Neuronal stem cell (in vitro differentiated cells): ENCODE measurements around the gene PPME1.

ENCODE experiments used
- DNase-seq: peaks from one replicate; pipeline ENCODE4 v3.0.0-alpha.2; 2013; ENCODE audit warnings: low spot score
- H2AFZ ChIP-seq: one replicate; pipeline ENCODE4 v1.6.1; 2013; ENCODE audit warnings: mild to moderate bottlenecking, low read length, inconsistent platforms
- H2AK5ac ChIP-seq: 2 replicates; pipeline ENCODE4 v1.6.1; 2013; ENCODE audit warnings: low read depth, mild to moderate bottlenecking, inconsistent platforms, low read length, moderate library complexity, mixed read lengths
- H2BK120ac ChIP-seq: 2 replicates; pipeline ENCODE4 v1.6.1; 2013; ENCODE audit warnings: low read depth, mild to moderate bottlenecking, inconsistent platforms, low read length, moderate library complexity, mixed read lengths
- H2BK12ac ChIP-seq: one replicate; pipeline ENCODE4 v1.6.1; 2013; ENCODE audit warnings: low read length, inconsistent platforms
- H2BK15ac ChIP-seq: 2 replicates; pipeline ENCODE4 v1.6.1; 2013; ENCODE audit warnings: mild to moderate bottlenecking, low read length, inconsistent platforms, mixed read lengths
- H2BK5ac ChIP-seq: one replicate; pipeline ENCODE4 v1.6.1; 2013; ENCODE audit warnings: inconsistent platforms, mild to moderate bottlenecking, low read length, moderate library complexity
- H3K14ac ChIP-seq: one replicate; pipeline ENCODE4 v1.6.1; 2013; ENCODE audit warnings: low read length, inconsistent platforms
- H3K18ac ChIP-seq: 2 replicates; pipeline ENCODE4 v1.6.1; 2013; ENCODE audit warnings: low read length, inconsistent platforms
- H3K23ac ChIP-seq: 2 replicates; pipeline ENCODE4 v1.6.1; 2013; ENCODE audit warnings: low read depth, mild to moderate bottlenecking, mixed read lengths, low read length, inconsistent platforms; ENCODE audit not compliant: poor library complexity
- H3K27ac ChIP-seq: replicated peaks from 3 replicates; pipeline ENCODE4 v1.5.1; 2013; ENCODE audit warnings: low read length, inconsistent platforms
- H3K27me3 ChIP-seq, 3 experiments: 2 replicates each; pipeline ENCODE4 v1.6.1; 2013; ENCODE audit warnings: low read length in 3 of 3, mild to moderate bottlenecking in 2 of 3, inconsistent platforms in 1 of 3, low read depth in 1 of 3, mixed read lengths in 1 of 3, moderate library complexity in 1 of 3; ENCODE audit not compliant: control insufficient read depth in 3 of 3, insufficient read depth in 3 of 3
- H3K36me3 ChIP-seq, 2 donors: replicated peaks in 1 of 2; 2 replicates each; pipeline ENCODE4 v1.6.1; 2013; ENCODE audit warnings: low read length in 2 of 2; ENCODE audit not compliant: control insufficient read depth in 2 of 2, insufficient read depth in 2 of 2
- H3K4ac ChIP-seq: 2 replicates; pipeline ENCODE4 v1.6.1; 2013; ENCODE audit warnings: inconsistent platforms, mild to moderate bottlenecking, low read length, moderate library complexity
- H3K4me1 ChIP-seq, 2 donors: 1 replicate in 1 of 2; 2 replicates in 1 of 2; pipeline ENCODE4 v1.6.1; 2013; ENCODE audit warnings: low read length in 2 of 2, low read depth in 1 of 2; ENCODE audit not compliant: control insufficient read depth in 2 of 2, insufficient read depth in 1 of 2
- H3K4me2 ChIP-seq: one replicate; pipeline ENCODE4 v1.6.1; 2013; ENCODE audit warnings: mild to moderate bottlenecking, low read length, inconsistent platforms; ENCODE audit not compliant: insufficient read depth, poor library complexity, severe bottlenecking
- H3K4me3 ChIP-seq, 2 donors: 2 replicates each; pipeline ENCODE4 v1.5.1; 2013; ENCODE audit warnings: low read length in 2 of 2, mild to moderate bottlenecking in 2 of 2, inconsistent platforms in 1 of 2, moderate library complexity in 1 of 2
- H3K79me1 ChIP-seq: one replicate; pipeline ENCODE4 v1.6.1; 2013; ENCODE audit warnings: low read depth, mild to moderate bottlenecking, inconsistent platforms, low read length, moderate library complexity
- H3K9ac ChIP-seq: one replicate; pipeline ENCODE4 v1.6.1; 2013; ENCODE audit warnings: mild to moderate bottlenecking, low read depth, low read length, inconsistent platforms; ENCODE audit not compliant: poor library complexity
- H3K9me3 ChIP-seq, 2 donors: replicated peaks in 1 of 2; 2 replicates each; pipeline versions ENCODE3 to v1.6.1; 2013; ENCODE audit warnings: low read length in 2 of 2, mild to moderate bottlenecking in 2 of 2, inconsistent platforms in 1 of 2, low read depth in 1 of 2, mixed read lengths in 1 of 2, moderate library complexity in 1 of 2; ENCODE audit not compliant: control insufficient read depth in 2 of 2, insufficient read depth in 1 of 2
- H4K8ac ChIP-seq: one replicate; pipeline ENCODE4 v1.6.1; 2013; ENCODE audit warnings: low read depth, mild to moderate bottlenecking, inconsistent platforms, low read length, moderate library complexity
- H4K91ac ChIP-seq: one replicate; pipeline ENCODE4 v1.6.1; 2013; ENCODE audit warnings: low read length, low read depth, mild to moderate bottlenecking, inconsistent platforms; ENCODE audit not compliant: poor library complexity
- WGBS, 2 donors: extraction: QIAGEN DNeasy Blood & Tissue Kit; methylation state at CpG; one replicate each; pipeline ENCODE4 v1.1.7; 2013; ENCODE audit warnings: missing lambda C conversion rate in 2 of 2, mixed read lengths in 1 of 2; ENCODE audit not compliant: insufficient read length in 2 of 2, insufficient replicate concordance in 1 of 2; ENCODE audit errors: extremely low coverage in 2 of 2; 5-methylcytosine and 5-hydroxymethylcytosine counted together

Gene PPME1

GRCh38 chr11:74279256-74279655 lies 108.2 kb downstream of the PPME1 start:
- Histone ChIP-seq H3K27me3 (no peaks in the 10 kb centered on the region), H3K4me3 (no peak overlapping the region), H3K79me1 (no peaks in the 10 kb centered on the region), H3K9me3 (peaks cover 0 to 2% of the 10 kb centered on the region in 2 donors), H3K23ac (no peak overlapping the region), H2BK120ac (no peak overlapping the region), H3K4me2 (no peak overlapping the region), H3K36me3 (no peaks in the 10 kb centered on the region), H4K91ac (no peak overlapping the region), H2BK15ac (no peak overlapping the region), H3K4me1 (peaks cover 0 to 5% of the 10 kb centered on the region in 2 donors), H3K18ac (no peak overlapping the region), H2BK5ac (no peak overlapping the region), H3K9ac (no peak overlapping the region), H2AFZ (no peak overlapping the region), H3K14ac (no peak overlapping the region), H2AK5ac (no peak overlapping the region), H4K8ac (no peak overlapping the region), H2BK12ac (no peak overlapping the region), H3K4ac (no peak overlapping the region), H3K27ac (no peak overlapping the region)
- DNase-seq = no peak
- no CpG with 5 or more reads among the region's 5 CpGs for WGBS, 2 donors

- H2AK5ac ChIP-seq = no peak overlapping the region
- peaks cover 0 to 5% of the 10 kb centered on the region in 2 donors for H3K4me1 ChIP-seq
- H3K9ac ChIP-seq = no peak overlapping the region
- no peak overlapping the region for H3K4me3 ChIP-seq
- DNase-seq = no peak
- no peak overlapping the region for H4K8ac ChIP-seq
- H2BK12ac ChIP-seq = no peak overlapping the region
- no peak overlapping the region for H2BK15ac ChIP-seq
- no peak overlapping the region for H3K4ac ChIP-seq
- H2AFZ ChIP-seq = no peak overlapping the region
- no peaks in the 10 kb centered on the region for H3K27me3 ChIP-seq
- no peak overlapping the region for H2BK120ac ChIP-seq
- H3K9me3 ChIP-seq = peaks cover 0 to 2% of the 10 kb centered on the region in 2 donors
- no peak overlapping the region for H2BK5ac ChIP-seq
- no peak overlapping the region for H3K23ac ChIP-seq
- H3K4me2 ChIP-seq = no peak overlapping the region
- no peak overlapping the region for H3K27ac ChIP-seq
- H3K79me1 ChIP-seq = no peaks in the 10 kb centered on the region
- no peak overlapping the region for H3K18ac ChIP-seq
- H3K36me3 ChIP-seq = no peaks in the 10 kb centered on the region
- H3K14ac ChIP-seq = no peak overlapping the region
- H4K91ac ChIP-seq = no peak overlapping the region
Observed at GRCh38 chr11:74280494-74280893, 109.4 kb downstream of the PPME1 start.

GRCh38 chr11:74282421-74282820 lies 111.3 kb downstream of the PPME1 start:
- Histone ChIP-seq H3K23ac (no peak overlapping the region), H2BK12ac (no peak overlapping the region), H2BK5ac (no peak overlapping the region), H3K27me3 (peaks cover 0 to 3% (median 0%) of the 10 kb centered on the region in 3 experiments), H3K27ac (no peak overlapping the region), H2BK15ac (no peak overlapping the region), H3K18ac (peak overlapping the region; percentile 23), H4K8ac (no peak overlapping the region), H3K4ac (no peak overlapping the region), H3K4me3 (no peak overlapping the region), H3K4me1 (peaks cover 0 to 2% of the 10 kb centered on the region in 2 donors), H2BK120ac (no peak overlapping the region), H2AFZ (no peak overlapping the region), H4K91ac (no peak overlapping the region), H3K4me2 (no peak overlapping the region), H3K9ac (no peak overlapping the region), H3K36me3 (no peaks in the 10 kb centered on the region), H3K79me1 (no peaks in the 10 kb centered on the region), H3K9me3 (peaks cover 0 to 2% of the 10 kb centered on the region in 2 donors), H2AK5ac (no peak overlapping the region), H3K14ac (no peak overlapping the region)
- no peak for DNase-seq
- WGBS, 2 donors = no CpG with 5 or more reads among the region's 3 CpGs

- H3K36me3 ChIP-seq = no peaks in the 10 kb centered on the region
- no peak overlapping the region for H4K91ac ChIP-seq
- no peak overlapping the region for H2AK5ac ChIP-seq
- peaks cover 0 to 2% of the 10 kb centered on the region in 2 donors for H3K9me3 ChIP-seq
- H3K4me2 ChIP-seq = no peak overlapping the region
- H2BK15ac ChIP-seq = no peak overlapping the region
- no peak overlapping the region for H3K9ac ChIP-seq
- H3K23ac ChIP-seq = no peak overlapping the region
- H3K79me1 ChIP-seq = no peaks in the 10 kb centered on the region
- H3K4ac ChIP-seq = no peak overlapping the region
- H3K14ac ChIP-seq = no peak overlapping the region
- H2BK120ac ChIP-seq = no peak overlapping the region
- H3K27ac ChIP-seq = no peak overlapping the region
- no peak overlapping the region for H2AFZ ChIP-seq
- no peaks in the 10 kb centered on the region for H3K4me1 ChIP-seq
- WGBS, 2 donors = no CpG with 5 or more reads among the region's 5 CpGs
- no peak overlapping the region for H4K8ac ChIP-seq
- H3K27me3 ChIP-seq = peaks cover 0 to 3% (median 0%) of the 10 kb centered on the region in 3 experiments
- H3K4me3 ChIP-seq = no peak overlapping the region
- DNase-seq = no peak
- H2BK12ac ChIP-seq = no peak overlapping the region
- H3K18ac ChIP-seq = no peak overlapping the region
- H2BK5ac ChIP-seq = no peak overlapping the region
Observed at GRCh38 chr11:74282914-74283371, 111.9 kb downstream of the PPME1 start.
